ENCODE results near the gene RAMP1.
A peak's percentile ranks its signal among the peaks of the same experiment; 100 is the strongest.

The RAMP1 gene

DNA sequence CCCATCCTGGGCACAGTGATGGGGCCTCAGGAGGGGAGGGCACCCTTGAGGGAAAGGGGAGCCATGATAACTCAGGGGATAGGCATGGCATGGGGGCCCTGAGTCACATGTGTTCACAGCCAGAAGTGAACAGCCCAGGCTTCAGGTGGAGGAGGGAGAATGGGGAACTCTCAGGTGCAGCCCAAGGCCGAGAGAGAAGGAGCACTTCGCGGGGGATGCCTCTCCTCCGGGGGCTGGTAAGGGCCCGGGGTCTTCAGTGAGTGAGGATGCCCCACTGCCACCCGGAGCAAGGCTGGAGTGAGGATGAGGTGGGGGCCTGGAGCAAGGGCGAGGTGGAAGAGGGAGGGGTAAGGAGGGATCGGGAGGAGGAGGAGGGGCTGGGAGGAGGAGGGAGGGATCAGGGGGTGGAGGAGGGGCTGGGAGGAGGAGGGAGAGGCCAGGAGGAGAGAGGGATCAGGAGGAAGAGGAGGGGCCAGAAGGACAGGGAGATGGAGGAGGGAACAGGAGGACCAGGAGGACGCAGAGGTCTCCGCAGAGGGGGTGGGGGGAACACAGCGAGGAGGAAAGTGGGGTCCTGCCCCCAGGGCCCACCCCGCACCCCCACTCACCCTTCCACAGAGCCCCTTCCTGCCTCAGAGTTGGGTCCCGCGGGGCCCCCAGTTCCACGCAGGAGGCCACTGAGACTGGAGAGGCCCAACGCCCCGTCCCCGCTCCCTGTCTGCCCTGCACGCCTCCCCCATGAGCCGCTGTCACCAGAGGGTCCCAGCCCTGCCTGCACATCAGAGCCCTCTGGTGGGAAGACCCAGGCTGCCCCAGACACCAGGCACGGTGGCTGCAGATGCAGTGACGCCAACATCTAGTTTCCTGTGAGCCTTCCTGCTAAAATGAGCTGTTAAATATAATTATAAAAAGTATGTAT lies 42.8 kb downstream of the RAMP1 start:
- no peak for DNase-seq (ENCODE audit: low read depth)
- H3K4me3 ChIP-seq (ENCODE audit: low read depth, low read length): no peak overlapping the region
- TF ChIP-seq, protein P1, sequence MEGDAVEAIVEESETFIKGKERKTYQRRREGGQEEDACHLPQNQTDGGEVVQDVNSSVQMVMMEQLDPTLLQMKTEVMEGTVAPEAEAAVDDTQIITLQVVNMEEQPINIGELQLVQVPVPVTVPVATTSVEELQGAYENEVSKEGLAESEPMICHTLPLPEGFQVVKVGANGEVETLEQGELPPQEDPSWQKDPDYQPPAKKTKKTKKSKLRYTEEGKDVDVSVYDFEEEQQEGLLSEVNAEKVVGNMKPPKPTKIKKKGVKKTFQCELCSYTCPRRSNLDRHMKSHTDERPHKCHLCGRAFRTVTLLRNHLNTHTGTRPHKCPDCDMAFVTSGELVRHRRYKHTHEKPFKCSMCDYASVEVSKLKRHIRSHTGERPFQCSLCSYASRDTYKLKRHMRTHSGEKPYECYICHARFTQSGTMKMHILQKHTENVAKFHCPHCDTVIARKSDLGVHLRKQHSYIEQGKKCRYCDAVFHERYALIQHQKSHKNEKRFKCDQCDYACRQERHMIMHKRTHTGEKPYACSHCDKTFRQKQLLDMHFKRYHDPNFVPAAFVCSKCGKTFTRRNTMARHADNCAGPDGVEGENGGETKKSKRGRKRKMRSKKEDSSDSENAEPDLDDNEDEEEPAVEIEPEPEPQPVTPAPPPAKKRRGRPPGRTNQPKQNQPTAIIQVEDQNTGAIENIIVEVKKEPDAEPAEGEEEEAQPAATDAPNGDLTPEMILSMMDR (IDR thresholded peaks at IDR 0.05; ENCODE audit: low read depth, low read length): no peak
- TF ChIP-seq POLR2A (IDR thresholded peaks at IDR 0.05; ENCODE audit: extremely low read depth, insufficient read length) (no peak), MYC (IDR thresholded peaks at IDR 0.05; ENCODE audit: low read depth, low read length) (no peak)
- TF ChIP-seq, protein P2, sequence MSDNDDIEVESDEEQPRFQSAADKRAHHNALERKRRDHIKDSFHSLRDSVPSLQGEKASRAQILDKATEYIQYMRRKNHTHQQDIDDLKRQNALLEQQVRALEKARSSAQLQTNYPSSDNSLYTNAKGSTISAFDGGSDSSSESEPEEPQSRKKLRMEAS (IDR thresholded peaks at IDR 0.05; ENCODE audit: low read depth, low read length): no peak

DNA sequence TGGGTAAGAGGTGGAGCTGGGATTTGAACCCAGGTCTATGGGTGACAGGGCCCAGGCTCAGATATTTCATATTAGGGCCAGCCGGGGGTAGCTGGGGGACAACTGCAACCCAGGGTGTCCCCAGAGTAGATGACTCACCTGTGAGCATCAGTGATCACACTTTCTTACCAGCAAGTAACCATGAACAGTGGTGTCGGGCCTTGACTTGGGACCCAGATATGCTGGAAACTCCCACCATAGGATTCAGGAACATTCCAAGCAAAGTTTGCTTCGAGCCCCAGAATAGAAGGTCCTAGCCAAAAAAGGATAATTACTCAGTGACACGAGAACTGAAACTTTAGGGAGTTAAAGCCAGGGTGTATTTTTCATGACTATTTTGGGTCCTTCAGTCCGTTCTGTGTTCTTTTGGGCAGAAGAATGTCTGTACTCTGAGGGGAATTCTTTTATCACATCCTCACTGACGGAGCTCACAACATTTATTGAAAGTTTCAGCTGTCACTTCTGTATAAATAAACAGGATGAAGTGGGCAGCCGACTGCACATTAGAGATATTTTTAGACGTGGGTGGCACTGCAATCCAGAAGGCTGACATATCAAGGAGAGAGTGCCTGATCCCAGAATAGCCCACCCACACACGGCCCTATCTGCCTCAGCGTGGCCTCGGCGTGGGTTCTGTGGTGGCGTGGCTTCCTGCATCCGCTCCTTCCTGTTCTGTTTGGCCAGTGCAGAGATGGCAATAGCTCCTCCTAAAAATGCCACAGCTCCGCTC lies 45.6 kb downstream of the RAMP1 start:
- no peak overlapping the region for H3K4me3 ChIP-seq (ENCODE audit: low read depth, low read length)
- peak; percentile 25 for DNase-seq (ENCODE audit: low read depth)

DNA sequence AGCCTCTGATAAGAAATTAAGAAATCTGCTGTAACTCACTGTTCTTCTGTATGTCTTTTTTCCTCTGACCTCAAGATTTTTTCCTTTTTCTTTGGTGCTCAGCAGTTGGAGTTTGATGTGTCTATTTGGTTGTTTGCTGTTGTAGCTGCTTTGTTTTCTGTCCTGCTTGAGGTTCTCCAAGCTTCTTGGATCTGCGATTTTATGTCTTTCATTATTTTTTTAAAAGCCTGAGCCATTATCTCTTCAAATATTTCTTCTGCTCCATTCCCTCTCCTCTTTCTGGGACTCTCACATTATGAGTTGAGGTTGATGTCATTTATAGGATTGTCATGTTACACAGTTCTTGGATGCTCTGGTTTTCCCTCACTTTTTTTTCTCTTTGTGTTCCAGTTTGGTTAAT lies 47.7 kb downstream of the RAMP1 start:
- TF ChIP-seq, protein P1 (IDR thresholded peaks at IDR 0.05; ENCODE audit: low read depth, low read length): no peak
- TF ChIP-seq POLR2A (IDR thresholded peaks at IDR 0.05; ENCODE audit: extremely low read depth, insufficient read length) (no peak), MYC (IDR thresholded peaks at IDR 0.05; ENCODE audit: low read depth, low read length) (no peak)
- TF ChIP-seq, protein P2 (IDR thresholded peaks at IDR 0.05; ENCODE audit: low read depth, low read length): no peak
- DNase-seq (ENCODE audit: low read depth): no peak
- H3K4me3 ChIP-seq (ENCODE audit: low read depth, low read length): no peak overlapping the region

More for the DNA sequence above, 45.6 kb downstream of the RAMP1 start:
- TF ChIP-seq POLR2A (IDR thresholded peaks at IDR 0.05; ENCODE audit: extremely low read depth, insufficient read length) (no peak), MYC (IDR thresholded peaks at IDR 0.05; ENCODE audit: low read depth, low read length) (no peak)
- TF ChIP-seq, protein P1 (IDR thresholded peaks at IDR 0.05; ENCODE audit: low read depth, low read length): no peak
- TF ChIP-seq, protein P2 (IDR thresholded peaks at IDR 0.05; ENCODE audit: low read depth, low read length): no peak

DNA sequence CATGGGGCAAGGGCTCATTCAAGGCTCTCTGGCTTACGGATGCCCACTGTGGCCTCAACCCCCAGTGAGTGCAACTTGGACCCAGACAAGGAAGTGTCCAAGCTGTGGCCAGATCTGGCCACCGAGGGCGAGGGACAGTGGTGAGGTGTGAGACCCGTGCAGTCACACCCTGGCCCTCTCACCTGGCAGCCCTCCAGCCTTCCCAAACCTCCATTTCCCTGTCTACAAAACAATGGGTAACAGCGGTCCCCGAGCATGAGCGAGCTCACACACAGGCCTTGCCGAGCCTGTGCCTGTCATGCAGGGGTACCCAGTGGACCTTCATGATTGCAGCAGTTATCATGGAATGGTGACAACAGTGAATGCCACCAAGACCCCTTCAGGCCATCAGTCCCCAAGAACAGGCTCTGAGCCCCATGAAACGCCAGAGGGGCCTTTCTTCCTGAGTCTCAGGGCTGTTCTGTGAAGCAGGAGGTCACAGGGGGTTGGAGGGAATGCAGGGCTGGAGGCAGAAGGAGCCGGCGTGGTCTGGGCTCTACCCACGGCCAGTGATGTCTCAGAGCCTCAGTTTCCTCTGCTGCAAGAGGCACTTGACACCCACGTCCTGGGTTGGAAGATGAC lies 49.8 kb downstream of the RAMP1 start:
- DNase-seq (ENCODE audit: low read depth): no peak
- no peak overlapping the region for H3K4me3 ChIP-seq (ENCODE audit: low read depth, low read length)
- TF ChIP-seq POLR2A (IDR thresholded peaks at IDR 0.05; ENCODE audit: extremely low read depth, insufficient read length) (no peak), MYC (IDR thresholded peaks at IDR 0.05; ENCODE audit: low read depth, low read length) (no peak)
- TF ChIP-seq, protein P2 (IDR thresholded peaks at IDR 0.05; ENCODE audit: low read depth, low read length): no peak
- TF ChIP-seq, protein P1 (IDR thresholded peaks at IDR 0.05; ENCODE audit: low read depth, low read length): no peak

DNA sequence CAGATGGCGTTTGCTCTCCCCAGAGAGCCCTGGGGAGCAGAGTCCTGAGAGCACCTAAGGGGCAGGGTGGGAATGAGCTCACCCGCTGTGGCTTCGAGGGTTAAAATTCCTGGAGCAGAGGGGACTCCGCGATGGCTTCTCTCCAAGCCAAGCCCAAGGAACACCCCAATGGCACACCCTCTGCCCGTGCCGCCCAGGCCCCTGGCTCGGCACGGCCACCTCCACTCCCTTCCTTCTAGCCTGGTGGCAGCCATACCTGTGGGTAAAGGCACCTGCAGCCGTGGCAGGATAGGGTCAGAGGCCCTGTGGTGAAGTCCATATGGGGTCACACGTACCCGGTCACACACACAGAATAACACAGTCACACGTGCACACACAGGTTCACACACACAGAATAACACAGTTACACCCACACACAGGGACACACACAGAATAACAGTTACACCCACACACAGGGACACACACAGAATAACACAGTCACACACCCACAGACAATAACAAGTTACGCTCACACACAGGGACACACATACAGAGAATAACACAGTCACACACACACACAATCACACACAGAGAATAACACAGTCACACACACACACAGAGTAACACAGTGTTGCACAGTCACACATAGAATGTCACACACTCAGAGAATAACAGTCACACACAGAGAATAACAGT lies 50.5 kb downstream of the RAMP1 start:
- TF ChIP-seq MYC (IDR thresholded peaks at IDR 0.05; ENCODE audit: low read depth, low read length) (no peak), POLR2A (IDR thresholded peaks at IDR 0.05; ENCODE audit: extremely low read depth, insufficient read length) (no peak)
- TF ChIP-seq, protein P2 (IDR thresholded peaks at IDR 0.05; ENCODE audit: low read depth, low read length): no peak
- TF ChIP-seq, protein P1 (IDR thresholded peaks at IDR 0.05; ENCODE audit: low read depth, low read length): no peak
- no peak overlapping the region for H3K4me3 ChIP-seq (ENCODE audit: low read depth, low read length)
- no peak for DNase-seq (ENCODE audit: low read depth)

All from NB4 (cell line).